HG03095 (cell line): ENCODE results near the gene PALLD.

Source experiments
- ATAC-seq: cut with Tn5 transposase; IDR thresholded peaks from one replicate; pipeline ENCODE4 v1.9.1; 2021; ENCODE audit warnings: moderate library complexity; ENCODE audit not compliant: unreplicated experiment

The PALLD gene

DNA sequence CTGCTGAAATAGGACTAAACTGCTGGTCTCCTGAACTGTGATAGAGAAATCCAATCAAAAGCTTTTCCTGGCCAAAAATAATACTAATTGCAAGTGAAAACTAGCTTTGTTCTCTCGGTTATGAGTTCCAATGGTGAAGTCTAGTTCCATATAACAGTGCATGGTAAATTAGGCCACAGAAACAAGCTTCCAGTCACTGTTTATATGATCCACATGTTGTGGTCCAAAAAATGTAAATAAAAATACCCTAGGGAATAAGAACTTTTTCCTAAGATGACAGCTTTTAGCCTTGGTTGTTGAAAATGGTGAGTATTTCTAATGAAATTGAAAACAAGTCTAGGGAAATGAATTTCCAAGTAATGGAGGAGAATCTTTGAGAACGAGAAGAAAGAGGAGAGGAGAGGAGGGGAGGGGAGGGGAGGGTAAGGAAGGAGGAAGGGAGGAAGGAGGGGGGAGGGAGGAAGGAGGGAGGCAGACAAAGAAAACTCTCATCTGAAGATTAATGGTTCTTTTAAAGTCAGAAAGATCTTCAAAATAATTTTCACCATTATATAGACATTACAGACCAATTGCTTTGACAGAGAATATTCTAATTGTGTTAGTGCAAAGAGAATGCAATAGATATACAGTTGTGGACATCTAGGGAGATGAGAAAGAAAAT is 26.1 kb downstream of the PALLD start:
- no peak for ATAC-seq

GRCh38 chr4:168524006-168524405 is 27.2 kb downstream of the PALLD start:
- no peak for ATAC-seq

DNA sequence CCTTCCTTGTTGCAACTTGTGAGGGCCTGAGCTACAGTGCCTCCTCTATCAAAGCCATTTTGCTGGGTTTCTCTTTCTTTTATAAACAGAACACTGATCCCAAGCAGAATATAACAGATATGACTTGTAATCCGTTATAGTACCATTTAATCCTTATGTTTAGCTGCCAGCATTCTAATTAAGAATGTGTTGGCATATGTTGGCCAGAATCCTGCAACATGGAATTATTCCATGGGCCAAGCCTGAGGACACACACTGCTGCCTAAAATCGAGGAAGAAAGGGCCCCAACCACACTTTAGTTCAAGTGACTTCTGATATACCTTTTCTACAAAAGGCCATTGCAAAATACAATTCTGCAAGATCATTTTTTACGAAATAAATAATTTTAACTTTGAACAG is 28.0 kb downstream of the PALLD start:
- ATAC-seq: no peak

DNA sequence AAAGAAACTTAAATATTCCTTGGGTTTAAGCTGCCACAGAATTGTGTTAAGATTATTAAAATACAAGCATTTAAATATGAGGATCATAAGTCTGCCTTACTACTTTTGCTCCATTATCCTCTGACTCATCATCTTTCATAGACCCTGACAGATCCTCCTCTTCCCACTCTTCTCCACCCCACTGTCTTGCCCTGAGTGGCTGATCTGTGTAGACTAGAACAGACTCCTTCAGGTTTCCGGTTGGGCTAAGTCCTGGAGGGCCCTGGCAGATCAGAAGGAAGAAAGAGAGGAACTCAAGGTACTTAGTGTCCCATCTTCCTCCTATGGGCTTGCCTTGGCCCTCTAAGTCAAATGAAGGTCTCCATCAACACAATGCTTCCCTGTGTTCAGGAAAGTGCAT is 30.7 kb downstream of the PALLD start:
- no peak for ATAC-seq

- ATAC-seq: no peak
Measured at GRCh38 chr4:168528131-168528949, 31.5 kb downstream of the PALLD start.

DNA sequence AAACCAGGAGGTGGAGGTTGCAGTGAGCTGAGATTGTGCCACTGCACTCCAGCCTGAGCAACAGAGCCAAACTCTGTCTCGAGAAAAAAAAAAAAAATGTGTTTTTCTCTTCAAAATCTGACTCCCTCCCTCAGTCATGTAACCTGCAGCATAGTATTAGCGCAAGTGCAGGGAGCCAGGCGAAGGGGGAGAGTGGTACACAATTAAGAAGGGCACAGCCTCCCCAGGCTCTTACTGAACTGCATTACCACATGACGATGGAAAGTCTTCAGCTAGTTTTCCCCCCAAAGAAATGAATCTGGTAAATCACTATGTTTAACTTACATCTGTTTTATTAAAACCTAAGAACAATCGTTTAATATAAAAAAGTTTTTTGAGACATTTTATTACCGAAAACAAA is 32.4 kb downstream of the PALLD start:
- no peak for ATAC-seq

DNA sequence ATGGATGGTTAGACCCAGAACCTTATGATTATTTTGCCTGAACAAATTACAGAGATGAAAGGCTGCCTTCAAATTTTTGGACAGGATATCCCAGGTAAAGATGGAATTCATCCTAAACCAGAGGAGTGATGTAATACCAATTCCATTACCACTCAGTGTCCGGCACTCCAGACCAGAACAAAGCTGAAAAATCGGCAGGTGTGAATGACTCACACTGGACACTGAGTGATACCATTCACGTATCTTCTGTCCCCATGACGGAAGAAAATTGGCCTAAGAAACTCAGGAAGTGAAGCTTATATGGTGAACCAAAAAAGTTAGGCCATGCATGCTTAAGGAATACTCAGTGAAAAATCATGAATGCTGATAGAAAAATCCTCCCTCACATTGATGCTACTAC is 34.5 kb downstream of the PALLD start:
- ATAC-seq: no peak

DNA sequence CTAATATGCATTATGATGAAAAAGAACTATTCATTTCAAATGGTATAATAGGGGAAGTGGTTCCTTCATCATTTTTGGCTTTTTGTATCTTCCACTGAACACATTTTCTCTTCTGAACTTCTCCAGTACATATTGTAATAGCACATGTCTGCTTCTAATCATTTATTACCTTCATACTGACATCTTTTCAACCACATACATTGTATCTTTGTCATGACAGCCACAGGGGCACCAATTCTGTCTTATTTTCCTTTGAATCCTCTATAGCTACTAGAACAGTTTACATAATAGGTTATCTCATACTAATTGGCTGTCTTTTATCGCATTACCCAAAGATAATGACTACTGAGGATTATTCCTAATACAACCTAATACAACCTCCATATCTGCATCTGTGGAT is 37.7 kb downstream of the PALLD start:
- ATAC-seq: no peak

DNA sequence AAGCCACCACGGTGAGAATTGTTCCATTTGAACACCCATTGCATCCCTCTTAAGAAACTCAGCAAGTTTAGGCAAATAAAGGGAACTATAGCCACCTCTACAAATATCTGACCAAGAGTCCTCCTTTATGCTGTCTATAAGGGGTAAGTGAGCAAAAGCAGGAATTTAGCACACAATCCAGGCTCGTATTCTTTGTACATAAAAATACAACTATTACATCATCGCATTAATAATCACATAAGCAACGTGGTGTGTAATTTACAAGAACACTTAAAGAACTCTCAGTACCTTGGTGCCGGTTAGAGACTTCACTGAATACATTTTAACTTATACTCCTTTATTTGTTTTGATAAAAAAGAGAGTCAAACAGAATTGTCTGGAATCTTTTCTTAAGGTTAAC is 38.8 kb downstream of the PALLD start:
- ATAC-seq: no peak

DNA sequence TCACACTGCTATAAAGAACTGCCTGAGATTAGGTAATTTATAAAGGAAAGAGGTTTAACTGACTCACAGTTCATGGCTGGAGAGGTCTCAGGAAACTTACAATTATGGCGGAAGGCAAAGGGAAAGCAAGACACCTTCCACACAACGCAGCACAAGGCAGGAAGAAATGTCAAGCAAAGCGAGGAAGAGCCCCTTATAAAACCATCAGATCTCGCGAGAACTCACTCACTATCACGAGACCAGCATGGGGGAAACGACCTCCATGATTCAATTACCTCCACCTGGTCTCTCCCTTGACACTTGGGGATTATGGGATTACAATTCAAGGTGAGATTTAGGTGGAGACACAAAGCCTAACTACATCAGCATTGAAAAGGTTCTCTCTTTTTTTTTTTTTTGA is 39.6 kb downstream of the PALLD start:
- ATAC-seq: no peak

DNA sequence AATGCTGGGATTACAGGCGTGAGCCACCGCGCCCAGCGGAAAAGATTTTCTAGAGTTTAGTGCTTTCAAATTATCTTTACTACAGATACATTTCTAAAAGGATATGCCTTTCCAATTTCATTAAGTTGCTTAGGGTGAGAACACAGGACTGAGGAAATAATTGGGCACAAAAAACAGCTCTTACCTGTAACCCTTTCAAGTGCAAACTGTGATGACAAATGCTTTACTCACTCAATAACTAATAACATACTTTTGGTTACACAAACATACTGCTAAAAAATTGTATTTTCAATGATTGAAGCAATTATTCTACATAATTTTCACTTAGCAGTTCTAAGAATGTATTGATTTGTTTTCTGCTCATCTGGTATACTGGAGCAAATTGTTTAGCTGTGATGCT is 40.2 kb downstream of the PALLD start:
- no peak for ATAC-seq

GRCh38 chr4:168537571-168537970 is 40.7 kb downstream of the PALLD start:
- no peak for ATAC-seq

DNA sequence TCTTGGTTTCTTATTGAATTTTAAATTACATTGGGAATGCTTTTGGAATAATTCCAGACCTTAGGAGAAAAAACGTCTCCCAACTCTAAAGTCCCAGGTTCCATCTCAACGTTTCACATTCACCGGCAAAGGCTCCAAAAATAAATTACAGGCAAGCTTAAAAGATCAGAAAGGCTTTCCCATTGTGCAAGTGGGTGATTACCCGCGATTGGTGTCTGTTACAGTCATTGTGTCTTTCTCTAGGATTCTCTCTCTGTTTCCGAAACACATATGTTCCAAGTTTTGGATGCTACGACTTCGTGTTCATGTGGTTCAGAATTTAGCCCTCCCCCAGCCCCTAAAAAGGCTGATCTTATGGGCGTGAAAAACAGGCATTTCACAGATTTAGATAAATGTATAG is 41.8 kb downstream of the PALLD start:
- no peak for ATAC-seq

DNA sequence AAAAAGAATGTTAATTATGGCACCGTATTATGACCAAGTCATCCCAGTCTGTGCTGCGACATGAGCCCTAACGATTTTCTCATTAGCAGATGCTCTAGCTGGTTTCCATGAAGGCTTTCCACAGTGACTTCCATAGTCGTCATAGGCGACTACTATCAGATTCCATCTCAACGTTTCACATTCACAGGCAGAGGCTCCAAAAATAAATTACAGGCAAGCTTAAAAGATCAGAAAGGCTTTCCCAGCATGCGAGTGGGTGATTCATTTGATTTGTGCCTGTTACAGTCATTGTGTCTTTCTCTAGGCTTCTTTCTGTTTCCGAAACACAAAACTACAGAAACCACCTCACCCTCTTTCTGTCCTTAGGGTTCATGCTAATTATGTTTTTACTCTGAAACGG is 43.2 kb downstream of the PALLD start:
- no peak for ATAC-seq

GRCh38 chr4:168540503-168541265 is 43.8 kb downstream of the PALLD start:
- ATAC-seq: no peak

- ATAC-seq: no peak
Measured at GRCh38 chr4:168541266-168541953, 44.6 kb downstream of the PALLD start.

- ATAC-seq: no peak
Measured at GRCh38 chr4:168549143-168549542, 52.3 kb downstream of the PALLD start.

DNA sequence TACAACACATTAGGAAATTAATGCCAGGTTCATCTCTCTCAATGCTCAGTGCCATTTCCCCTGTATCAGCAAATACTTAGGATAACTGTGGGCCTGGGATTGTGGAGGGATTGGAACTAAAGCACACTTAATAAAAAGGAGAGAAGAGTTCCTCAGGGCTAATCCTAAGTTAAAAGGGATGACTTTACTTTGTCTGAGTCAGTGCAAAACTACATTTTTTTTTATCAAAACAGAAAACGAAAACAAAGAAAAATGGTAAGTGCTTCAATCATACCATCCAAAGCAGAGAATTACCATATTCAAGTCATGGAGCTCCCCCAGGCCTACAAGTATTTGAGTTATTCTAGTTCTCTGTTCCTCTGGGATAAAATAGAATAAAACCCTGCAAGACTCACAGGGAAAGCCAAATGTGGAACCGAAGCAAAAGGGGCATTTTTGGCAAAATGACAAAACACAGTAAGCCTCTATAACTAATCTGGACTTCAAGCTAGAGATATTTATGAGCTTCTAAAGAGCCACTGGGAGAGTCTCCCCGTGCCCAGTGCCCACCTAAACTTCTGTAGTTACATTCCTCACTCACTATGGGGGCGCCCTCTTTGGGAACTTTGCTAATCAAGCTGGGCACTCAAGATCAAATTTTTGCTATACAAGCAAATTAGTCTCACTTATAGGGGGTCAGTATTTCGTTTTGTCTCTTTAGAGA is 53.4 kb downstream of the PALLD start:
- ATAC-seq: no peak

- no peak for ATAC-seq
Measured at GRCh38 chr4:168551211-168551610, 54.4 kb downstream of the PALLD start.

DNA sequence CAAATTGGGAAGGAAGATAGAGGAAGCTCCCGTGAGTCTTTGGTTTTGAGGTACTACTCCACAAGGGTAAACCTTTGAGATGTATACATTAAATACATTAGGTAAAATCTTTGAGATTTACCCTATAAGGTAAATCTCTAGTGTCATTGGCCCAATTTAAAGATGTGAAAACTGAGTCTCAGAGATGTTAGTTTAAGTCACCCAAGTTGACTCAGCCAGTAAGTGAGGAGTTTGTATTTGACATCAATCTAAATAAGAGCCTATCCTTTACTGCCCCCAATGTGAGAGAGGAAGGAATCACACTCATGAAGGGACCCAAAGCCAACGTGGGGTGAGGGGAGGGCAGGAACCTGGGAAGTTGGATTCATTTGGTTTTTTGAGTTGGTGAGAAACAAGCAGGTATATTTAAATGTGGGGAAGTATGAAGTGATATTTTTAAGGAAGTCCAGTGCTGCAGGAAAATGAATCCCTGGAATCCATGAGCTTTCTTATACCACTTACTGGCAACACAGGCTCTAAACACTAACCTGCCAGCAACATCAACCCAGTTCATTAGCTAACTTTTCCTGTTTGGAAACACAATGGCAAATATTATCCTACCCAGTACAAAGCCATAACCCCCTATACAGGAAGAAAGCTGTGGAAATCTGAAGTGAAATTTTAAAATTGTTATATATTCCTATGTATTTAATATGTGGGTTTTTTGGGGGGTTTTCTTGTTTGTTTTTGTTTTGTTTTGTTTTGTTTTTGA is 55.3 kb downstream of the PALLD start:
- ATAC-seq: no peak
